ENCODE measurements around the gene NLRX1.
"Not testable (repeated sequence)": the region's sequence is repeated elsewhere in the genome, so short reads cannot be mapped to it uniquely, and the experiment has no call there.

The NLRX1 gene

DNA sequence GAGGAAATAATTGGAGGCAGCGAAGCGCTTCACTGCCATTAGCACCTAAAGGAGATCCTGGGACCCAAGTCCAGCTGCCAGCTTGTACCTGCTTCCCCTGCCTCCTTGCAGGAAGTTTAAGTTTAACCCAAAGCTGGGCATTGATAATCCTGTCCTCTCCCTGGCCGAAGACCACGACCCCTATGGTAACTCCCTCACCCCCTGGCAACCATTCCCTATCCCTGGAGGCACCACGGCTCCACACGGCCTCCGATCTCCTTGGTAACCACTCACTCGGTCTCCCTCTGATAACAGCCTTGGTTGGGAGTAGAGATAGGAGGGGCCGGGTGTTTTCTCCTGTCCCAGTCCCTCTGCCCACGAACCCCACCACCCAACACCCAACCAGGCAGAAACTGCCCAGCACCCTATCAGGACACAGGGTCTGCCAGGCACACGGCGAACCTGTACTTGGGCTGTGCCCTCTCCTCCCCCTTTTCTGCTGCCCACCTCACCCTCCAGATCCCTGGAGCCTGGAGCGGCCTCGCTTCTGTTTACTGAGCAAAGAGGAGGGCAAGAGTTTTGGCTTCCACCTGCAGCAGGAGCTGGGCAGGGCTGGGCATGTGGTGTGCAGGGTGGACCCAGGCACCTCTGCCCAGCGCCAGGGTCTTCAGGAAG is 17.6 kb downstream of the NLRX1 start:
- DNase-seq, result no peak

DNA sequence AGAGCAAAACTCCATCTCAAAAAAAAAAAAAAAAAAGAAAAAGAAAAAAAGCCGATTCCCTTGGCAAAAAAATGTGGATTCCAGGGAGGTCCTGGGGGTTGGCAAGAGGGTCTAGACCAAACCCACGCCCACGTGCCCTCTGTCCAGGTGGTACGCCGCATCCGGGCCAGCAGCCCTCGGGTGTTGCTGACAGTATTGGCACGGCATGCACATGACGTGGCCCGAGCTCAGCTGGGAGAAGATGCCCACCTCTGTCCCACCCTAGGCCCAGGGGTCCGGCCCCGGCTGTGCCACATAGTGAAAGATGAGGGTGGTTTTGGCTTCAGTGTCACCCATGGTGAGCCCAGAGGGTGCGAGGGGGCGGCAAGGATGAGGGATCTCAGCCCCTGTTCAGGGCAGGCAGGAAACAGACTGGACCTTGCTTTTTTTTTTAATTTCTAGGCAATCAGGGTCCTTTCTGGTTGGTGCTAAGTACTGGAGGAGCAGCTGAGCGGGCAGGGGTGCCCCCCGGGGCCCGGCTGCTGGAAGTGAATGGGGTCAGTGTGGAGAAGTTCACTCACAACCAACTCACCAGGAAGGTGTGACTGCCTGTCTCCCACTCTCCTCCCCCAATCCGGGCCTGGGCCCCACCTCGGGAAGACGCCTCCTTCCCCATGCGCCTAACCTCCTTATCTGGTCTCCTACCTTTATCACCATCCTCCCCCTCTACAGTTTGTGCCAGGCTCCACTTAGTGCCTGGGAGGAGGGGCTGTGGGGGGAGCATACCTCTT is 18.8 kb downstream of the NLRX1 start:
- DNase-seq, result no peak

DNA sequence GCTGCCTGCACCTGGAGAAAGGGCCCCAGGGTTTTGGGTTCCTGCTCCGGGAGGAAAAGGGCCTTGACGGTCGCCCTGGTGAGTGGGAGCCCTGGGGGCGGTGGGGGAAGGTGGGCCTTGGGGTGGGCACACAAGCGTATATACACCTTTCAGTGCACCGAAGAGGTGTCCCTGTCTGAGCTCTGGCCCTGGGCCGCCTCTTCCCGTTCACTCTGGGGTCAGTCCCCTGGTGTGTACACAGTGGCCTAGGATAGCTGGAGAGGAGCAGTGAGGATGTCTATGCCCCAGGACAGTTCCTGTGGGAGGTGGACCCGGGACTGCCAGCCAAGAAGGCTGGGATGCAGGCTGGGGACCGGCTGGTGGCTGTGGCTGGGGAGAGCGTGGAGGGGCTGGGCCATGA is 19.5 kb downstream of the NLRX1 start:
- no peak for DNase-seq

DNA sequence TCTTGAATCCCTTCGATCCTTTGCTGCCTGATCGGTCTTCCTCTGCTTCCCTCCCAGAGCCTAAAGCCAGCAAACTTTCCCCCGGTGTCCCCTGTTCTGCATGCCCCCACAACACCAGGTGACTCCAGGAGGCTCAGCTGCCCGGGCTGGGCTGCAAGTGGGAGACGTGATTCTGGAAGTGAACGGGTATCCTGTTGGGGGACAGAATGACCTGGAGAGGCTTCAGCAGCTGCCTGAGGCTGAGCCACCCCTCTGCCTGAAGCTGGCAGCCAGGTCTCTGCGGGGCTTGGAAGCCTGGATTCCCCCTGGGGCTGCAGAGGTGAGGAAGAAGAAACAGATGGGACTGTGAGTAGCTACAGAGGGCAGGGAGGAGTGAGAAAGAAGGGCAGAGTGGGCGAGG is 20.4 kb downstream of the NLRX1 start:
- no peak for DNase-seq

DNA sequence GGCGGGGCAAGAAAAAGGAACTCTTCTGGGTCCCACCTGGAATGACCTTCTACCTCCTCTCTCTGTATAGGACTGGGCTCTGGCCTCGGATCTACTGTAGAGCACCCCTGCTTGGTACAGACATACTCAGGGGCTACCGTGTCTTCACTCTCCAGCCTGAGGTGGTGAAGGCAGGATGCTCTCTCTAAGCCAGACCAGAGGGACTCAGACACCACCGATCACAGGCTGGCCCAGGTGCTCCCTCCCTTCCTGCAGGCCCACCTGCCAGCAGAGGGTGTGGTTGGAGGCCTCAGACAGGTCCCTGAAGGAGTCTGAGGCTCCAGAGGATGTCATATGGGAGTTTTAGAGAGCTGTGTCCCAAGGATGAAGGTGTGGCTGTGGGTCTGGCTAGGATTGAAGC is 20.9 kb downstream of the NLRX1 start:
- DNase-seq, result no peak

DNA sequence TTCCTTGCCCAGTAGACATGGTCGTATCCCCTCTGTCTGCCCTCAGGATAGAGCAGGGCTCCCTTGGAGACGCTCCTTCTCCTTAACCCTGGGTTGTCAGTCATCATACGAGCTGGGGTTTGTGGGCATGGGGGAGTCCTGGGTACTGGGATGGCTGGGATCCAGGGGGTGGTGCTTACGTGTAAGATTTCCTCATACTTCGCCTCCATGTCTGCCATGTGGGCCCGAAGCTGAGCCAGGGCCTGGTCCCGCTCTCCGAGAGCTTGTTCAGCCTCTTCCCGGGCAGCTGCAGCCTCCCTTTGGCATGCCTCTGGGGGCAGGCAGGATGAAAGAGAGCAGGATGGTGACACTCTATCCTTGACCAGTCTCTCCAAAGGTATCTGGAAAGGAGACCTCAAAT is 22.0 kb downstream of the NLRX1 start:
- no peak for DNase-seq

DNA sequence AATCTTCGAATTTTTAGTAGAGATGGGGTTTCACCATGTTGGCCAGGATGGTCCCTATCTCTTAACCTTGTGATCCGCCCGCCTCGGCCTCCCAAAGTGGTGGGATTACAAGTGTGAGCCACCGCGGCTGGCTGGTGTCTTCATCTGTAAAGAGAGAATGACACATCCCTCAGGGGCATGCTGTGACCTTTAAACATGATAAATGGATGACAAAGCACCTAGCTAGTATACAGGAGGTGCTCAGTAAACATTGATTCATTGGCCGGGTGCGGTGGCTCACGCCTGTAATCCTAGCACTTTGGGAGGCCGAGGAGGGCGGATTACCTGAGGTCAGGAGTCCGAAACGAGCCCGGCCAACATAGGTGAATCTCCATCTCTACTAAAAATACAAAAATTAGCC is 22.7 kb downstream of the NLRX1 start:
- not testable (repeated sequence) for DNase-seq

DNA sequence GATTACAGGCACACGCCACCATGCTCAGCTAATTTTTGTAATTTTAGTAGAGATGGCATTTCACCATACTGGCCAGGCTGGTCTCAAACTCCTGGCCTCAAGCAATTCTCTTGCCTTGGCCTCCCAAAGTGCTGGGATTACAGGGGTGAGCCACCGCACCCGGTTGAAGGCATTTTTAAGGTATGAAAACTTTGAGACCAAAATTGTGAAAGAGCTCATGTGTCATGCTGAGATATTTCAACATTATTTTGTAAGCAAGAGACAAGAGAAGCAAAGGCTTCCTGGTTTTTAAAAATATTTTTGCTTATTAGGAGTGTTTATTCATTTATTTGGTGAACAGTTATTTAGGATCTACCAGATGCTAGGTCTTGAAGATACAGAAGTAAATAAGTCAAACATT is 23.6 kb downstream of the NLRX1 start:
- DNase-seq, result no peak

DNA sequence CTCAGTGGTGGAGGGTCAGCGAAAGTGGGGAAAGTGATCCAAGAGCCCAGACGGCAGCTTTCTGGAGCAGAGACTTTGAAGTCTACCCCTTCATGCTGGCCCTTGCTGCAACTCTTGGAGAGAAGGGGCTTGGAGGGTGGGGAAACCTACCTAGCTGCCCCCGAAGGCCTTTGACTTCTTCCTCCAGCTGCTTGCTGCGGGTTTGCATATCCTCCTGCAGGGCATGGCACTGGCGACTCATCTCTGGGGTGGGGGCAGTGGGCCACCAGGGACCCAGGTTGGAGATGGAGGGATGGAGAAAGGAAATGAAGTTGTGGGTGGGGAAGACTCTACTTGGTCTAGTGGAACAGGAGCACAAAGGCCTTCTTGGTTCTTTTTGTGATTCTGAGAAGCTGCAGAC is 24.5 kb downstream of the NLRX1 start:
- no peak for DNase-seq

DNA sequence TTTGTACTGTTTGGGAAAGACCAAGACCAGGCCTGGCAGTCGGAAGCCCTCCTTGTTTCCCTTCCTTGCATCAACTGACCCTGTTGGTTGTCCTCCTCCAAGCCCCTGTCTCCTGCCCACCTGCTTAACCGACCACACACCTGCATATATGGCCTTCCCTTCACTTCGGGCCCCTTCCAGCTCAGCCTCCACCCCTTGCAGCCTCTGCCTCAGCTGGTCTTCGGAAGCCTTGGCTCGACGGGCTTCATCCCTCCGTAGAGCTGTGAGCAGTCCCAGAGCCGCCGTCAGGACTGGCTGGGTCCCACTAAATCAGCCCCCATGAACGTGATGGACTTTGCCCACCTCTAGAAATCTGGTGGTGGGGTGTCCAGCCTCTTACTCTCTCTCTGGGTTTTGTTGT is 25.1 kb downstream of the NLRX1 start:
- no peak for DNase-seq

DNA sequence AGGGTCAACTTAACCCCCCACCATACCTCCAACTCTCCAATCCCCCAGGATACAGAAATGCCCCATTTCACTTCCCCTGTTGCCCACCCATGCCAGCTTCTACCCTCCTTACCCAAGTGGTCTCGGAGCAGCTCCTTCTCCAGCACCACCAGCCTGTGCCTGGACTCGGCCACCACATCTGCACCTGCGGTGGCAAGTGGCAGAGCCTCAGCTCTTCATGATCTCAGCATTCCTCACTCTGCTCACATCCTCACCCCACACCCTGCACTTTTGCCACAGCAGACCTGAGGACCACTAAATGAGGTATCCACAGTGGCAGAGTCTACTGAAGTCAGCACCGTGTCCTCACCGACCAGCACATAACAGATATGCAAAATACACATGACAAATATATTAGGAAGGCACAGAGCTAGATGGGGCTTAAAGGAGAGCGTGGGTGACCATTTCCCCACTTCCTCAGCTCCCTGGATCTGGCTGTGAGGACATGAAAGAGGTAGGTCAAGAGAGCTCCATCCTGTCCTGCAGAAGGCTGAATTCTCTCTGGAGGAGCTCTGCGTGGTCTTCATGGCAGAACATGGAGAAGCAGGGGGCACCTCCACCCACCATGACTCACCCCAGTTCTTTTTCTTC is 26.4 kb downstream of the NLRX1 start:
- no peak for DNase-seq

DNA sequence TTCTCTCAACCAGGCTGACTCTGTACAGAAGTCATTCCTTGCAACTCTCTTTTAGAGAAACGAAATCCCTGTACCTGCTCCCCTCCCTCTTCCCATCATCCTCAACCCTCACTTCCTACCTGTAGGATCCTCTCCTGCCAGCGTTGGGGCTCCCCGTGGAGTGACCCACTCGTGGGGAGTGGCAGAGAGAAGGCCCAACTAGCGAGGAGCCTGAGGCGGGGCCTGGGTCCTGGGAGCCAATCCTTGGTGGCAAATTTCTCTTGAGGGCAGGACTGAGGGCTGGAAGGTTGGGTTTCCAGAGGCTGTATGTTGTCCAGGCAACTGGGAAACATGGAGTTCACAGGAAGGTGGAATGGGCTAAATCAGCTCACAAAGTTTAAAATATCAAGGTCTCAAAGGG is 27.2 kb downstream of the NLRX1 start:
- DNase-seq, result no peak

DNA sequence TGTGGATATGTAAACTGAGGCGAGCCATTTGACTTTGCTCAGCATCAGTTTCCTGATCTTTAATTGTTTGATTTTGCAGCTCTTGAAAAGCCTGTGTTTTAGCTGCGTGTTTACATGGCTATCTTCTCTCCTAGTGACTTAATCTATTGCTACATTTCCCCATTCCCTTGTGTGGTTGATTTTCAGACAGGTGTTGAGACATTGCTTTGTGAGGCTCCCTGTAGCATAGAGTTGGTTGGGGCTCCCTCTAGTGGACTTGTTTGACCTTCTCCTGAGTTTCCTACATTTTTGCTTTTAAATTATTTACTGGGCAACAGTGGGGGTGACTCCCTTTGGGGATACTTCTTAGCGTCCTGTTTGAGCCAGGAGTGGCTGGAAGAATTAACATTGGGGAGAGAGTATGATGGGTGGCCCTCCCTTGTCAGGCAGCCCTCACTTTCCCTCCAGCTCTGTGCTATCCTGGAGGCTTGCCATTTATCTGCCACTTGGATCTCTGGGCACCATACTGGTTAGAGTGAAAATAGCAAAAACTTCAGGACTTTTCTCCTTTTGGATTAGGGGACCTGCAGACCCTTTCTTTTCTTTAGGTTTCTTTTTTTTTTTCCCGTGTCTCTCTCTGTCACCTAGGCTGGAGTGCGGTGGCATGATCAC is 28.4 kb downstream of the NLRX1 start:
- DNase-seq, result peak in 9 of 14 donors; percentile 4 to 62 (median 15)

DNA sequence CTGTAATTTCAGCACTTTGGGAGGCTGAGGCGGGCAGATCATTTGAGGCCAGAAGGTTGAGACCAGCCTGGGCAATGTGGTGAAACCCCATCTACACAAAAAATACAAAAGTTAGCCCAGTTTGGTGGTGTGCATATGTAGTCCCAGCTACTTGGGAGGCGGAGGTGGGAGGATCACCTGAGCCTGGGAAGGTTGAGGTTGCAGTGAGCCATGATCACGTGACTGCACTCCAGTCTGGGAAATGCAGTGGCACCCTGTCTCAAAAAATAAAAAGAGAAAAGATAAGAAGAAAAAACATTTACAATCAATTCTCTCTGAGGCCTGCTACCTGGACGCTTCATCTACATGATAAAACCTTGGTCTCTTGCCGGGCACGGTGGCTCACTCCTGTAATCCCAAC is 30.4 kb downstream of the NLRX1 start:
- DNase-seq, result no peak

DNA sequence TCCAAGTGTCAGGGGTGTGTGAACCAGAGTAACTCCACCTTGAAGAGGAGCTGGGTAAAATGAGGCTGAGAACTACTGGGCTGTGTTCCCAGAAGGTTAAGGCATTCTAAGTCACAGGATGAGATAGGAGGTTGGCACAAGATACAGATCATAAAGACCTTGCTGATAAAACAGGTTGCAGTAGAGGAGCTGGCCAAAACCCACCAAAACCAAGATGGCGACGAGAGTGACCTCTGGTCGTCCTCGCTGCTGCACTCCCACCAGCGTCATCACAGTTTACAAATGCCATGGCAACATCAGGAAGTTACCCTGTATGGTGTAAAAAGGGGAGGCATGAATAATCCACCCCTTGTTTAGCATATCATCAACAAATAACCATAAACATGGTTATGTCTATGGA is 32.7 kb downstream of the NLRX1 start:
- DNase-seq, result not testable (repeated sequence)

DNA sequence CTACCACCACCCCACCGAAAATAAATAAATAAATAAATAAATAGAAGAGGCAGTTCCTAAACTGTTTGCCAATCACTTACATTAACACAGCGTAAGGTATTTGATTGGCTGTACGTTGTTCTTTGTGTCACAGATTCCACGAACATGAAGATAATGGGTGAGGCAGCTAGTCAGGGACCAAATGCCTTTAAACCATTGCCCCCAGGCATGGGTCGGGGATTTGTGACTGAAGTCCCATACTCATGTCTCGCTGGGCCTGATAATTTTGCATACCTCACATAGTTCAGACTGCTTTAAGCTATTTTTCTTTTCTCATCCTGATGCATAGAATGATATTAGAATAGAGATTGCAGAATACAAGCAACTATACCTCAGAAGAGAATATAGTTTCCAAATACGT is 34.0 kb downstream of the NLRX1 start:
- no peak for DNase-seq

DNA sequence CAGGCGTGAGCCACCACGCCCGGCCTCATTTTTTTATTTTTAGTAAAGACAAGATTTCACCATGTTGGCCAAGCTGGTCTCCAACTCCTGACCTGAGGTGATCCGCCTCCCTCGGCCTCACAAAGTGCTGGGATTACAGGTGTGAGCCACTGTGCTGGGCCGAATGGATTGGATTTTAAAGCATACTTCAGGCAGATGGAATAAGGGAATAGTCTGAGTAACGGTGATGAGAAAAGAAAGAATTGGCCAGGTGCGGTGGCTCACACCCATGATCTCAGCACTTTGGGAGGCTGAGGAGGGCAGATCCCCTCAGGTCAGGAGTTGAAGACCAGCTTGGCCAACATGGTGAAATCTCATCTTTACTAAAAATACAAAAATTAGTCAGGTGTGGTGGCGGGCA is 35.5 kb downstream of the NLRX1 start:
- no peak for DNase-seq

DNA sequence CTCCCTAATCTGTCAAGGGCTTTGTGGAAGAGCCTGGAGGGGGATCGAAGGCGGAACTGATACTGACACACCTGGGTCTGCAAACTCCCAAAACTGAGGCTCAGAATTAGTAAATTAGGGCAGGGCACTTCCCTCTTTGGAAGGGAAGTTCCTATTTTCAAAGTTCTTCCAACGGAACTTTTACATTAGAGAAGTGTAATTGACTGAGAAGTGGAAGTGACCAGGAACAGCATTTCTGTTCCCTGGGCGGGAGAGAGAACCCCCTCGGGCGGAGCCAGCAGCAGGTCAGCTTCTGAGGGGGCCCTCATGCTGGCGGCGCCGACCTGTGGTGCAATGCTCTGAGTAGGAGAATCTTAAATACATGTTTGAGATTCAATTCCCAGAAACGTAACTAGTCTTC is 36.6 kb downstream of the NLRX1 start:
- peak in 3 of 14 donors; percentile 12 to 26 (median 14) for DNase-seq

DNA sequence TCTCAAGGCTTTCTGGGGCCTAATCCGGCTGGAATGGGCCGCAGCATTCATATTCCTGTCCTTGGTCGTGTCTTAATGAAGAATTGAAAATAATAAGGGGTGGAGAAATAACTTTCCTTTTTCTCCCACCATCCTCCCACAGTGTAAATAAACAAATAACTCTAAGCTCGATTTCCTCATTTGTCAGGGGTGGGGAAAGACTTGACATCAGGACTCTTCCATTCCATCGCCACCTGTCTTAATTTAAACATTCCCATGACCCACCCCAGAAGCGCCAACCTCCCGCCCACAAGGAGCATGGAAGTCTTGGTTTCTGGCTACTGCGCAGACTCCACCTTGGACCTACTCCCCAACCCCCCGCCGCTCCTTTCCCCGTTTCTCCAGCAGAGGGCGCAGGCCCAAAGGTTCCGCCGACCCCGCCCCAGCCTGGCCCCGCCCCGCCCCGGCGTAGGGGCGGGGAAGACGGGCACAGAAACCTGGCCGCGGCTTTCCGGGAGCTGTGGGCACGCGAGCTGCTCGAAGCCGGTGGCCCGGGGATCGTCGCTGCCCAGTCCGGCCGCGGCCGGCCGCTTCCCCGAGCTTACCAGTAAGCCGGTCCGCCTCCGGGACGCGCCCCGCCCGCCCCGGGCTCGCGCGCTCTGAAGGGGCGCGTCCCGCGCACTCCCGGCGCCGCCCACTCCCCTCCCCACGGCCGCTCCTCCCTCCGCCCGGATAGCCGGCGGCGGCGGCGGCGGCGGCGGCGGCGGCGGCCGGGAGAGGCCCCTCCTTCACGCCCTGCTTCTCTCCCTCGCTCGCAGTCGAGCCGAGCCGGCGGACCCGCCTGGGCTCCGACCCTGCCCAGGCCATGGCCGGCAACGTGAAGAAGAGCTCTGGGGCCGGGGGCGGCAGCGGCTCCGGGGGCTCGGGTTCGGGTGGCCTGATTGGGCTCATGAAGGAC is 37.3 kb downstream of the NLRX1 start, which contains the start of gene CBL:
Gene CBL (plus strand): TSS at position 766 of the 937 bp plus-strand sequence. CDS start 79 bp downstream, at position 845.
- DNase-seq, result peak; percentile 69 to 96 (median 92)

DNA sequence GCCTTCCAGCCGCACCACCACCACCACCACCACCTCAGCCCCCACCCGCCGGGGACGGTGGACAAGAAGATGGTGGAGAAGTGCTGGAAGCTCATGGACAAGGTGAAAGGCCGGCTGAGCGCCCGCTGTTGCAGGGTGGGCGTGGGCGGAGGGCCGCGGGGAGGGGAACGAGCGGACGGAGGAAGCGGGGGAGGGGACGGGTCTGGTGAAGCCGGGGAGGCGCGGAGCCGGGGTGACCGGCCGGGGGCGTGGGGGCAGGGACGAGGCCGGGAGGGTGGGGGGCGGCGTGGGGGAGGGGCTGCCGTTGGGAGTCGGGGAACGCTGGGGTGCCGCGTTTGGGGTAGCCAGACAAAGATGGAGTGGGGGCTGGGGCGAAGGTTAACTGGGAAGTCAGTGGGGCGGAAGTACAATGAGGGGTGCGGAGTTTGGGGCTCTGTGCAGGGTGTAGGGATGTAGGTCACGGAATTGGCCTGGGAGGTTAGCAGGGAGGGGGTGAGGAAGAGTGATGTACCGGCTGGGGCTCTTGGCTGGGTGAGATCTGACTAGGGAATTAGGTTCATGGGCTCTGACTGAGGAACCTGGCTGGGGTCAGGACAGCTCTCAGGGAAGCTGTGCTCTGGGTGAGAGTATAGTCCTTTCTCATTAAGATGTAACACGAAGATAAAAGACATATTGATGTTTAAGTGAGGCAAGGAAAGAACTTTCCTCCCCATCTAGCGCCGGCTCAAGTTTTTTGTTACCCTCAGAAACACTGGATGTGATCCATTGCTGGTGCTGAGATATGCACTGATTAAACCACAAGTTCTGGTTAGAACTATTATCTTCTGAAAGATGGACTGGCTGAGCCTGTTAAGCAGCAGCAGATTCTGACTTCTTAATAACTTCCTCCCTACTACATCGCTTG is 38.2 kb downstream of the NLRX1 start:
- DNase-seq, result peak in 8 of 14 donors; percentile 17 to 72 (median 35)

DNA sequence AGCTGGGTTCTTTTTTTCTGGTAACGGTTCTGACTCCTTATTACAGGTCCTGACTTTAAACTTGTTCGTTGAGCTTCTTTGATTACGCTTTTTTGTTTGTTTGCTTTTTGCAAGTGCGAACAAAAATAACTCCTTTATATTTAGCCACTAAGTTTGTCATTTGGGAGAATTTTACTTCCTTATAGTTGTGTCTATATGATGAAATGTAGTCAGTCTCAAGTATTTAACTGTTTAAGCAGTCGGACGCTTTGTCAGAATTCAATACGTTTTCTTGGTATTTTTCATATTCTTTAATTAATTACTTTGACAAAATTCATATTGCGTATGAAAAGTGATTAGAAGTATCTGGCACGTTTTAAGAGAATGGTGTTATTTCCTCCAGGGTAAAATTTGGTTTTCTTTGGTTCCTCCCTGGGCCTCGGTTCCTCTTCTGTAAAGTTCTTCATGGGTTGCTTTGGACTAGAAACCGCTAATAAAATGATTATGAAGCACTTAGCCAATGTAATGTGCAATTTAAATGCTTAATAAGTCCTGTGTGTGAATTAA is 39.0 kb downstream of the NLRX1 start:
- no peak for DNase-seq
